A673 (cell line): Measurements from ENCODE around the gene TNNT1. TPM values are rescaled to one million over a fixed set of nuclear protein-coding genes. Genes with fewer than 3 reads are reported as not detected.

ENCODE experiments used
- BruUV-seq: library from RNA; stranded (reverse); fragments of 400-500 nt; replicated peaks from 2 replicates; lab custom pipeline; 2021; lab: Mats Ljungman, UMichigan
- CTCF ChIA-PET: fragments of 300-600 bp; sonication (Branson Sonifier 250); formaldehyde crosslinking; loops from one replicate; lab custom pipeline; 2022; ENCODE audit warnings: antibody characterized with exemption; lab: Charles Lee
- POLR2A ChIA-PET: fragments of 300-600 bp; sonication (Branson Sonifier 250); formaldehyde crosslinking; loops from one replicate; lab custom pipeline; 2022; ENCODE audit warnings: antibody characterized with exemption; ENCODE audit not compliant: low non-redundant PET; lab: Charles Lee
- DNase-seq: peaks from one replicate; pipeline ENCODE4 v3.0.0-alpha.2; 2015; ENCODE audit warnings: low spot score
- H3K27ac ChIP-seq: fragments of 200-600 bp; sonication (generic); 2 replicates; pipeline ENCODE4 v1.5.1; 2016; ENCODE audit warnings: mixed run types, low read depth, mild to moderate bottlenecking, mixed read lengths, antibody characterized with exemption, low read length; ENCODE audit not compliant: poor library complexity, severe bottlenecking
- H3K27me3 ChIP-seq: fragments of 200-600 bp; sonication (generic); replicated peaks from 2 replicates; pipeline ENCODE4 v1.6.1; 2017; ENCODE audit warnings: mixed run types, low read depth, mild to moderate bottlenecking, mixed read lengths, antibody characterized with exemption, low read length; ENCODE audit not compliant: insufficient read depth, poor library complexity
- H3K36me3 ChIP-seq: fragments of 200-600 bp; sonication (generic); 2 replicates; pipeline ENCODE4 v1.6.1; 2016; ENCODE audit warnings: mixed run types, mild to moderate bottlenecking, mixed read lengths, antibody characterized with exemption, low read length; ENCODE audit not compliant: insufficient read depth, poor library complexity, severe bottlenecking
- H3K4me1 ChIP-seq: fragments of 200-600 bp; sonication (generic); 2 replicates; pipeline ENCODE4 v1.6.1; 2017; ENCODE audit warnings: mixed run types, mild to moderate bottlenecking, mixed read lengths, antibody characterized with exemption, low read length; ENCODE audit not compliant: insufficient read depth, poor library complexity, severe bottlenecking
- H3K4me3 ChIP-seq: fragments of 200-600 bp; sonication (generic); 2 replicates; pipeline ENCODE4 v1.5.1; 2016; ENCODE audit warnings: low read depth, mixed run types, mild to moderate bottlenecking, mixed read lengths, low read length; ENCODE audit not compliant: poor library complexity, severe bottlenecking
- H3K9me3 ChIP-seq: fragments of 200-600 bp; sonication (generic); 2 replicates; pipeline ENCODE4 v1.6.1; 2016; ENCODE audit warnings: mixed run types, low read depth, mild to moderate bottlenecking, mixed read lengths, antibody characterized with exemption, low read length; ENCODE audit not compliant: poor library complexity, severe bottlenecking
- CTCF ChIP-seq: fragments of 300-800, 200-600 bp; sonication (generic); conservative IDR thresholded peaks from 2 replicates; pipeline ENCODE4 v1.5.1; 2017; ENCODE audit warnings: low read depth, mild to moderate bottlenecking, antibody characterized with exemption, low read length, moderate library complexity, mixed read lengths
- EZH2 ChIP-seq: fragments of 200-600 bp; sonication (generic); IDR thresholded peaks from 2 replicates; pipeline ENCODE4 v1.6.1; 2017; ENCODE audit warnings: borderline replicate concordance, low read depth, mild to moderate bottlenecking, mixed read lengths, antibody characterized with exemption, low read length; ENCODE audit not compliant: poor library complexity, severe bottlenecking
- intact Hi-C: fragments of 100-400 bp; cut with micrococcal nuclease; formaldehyde crosslinking; loops from one replicate; pipeline ENCODE4 v1.10.0; 2022; ENCODE audit not compliant: unreplicated experiment
- total RNA-seq: library from RNA; stranded (reverse); gene quantifications from 2 replicates; pipeline ENCODE4 v1.2.3, GENCODE V29; 2021

The TNNT1 gene
- total RNA-seq, 1 experiment from 2014 or later = 37.6 TPM

- no peak for DNase-seq
- H3K27ac ChIP-seq = no peak overlapping the region
- POLR2A ChIA-PET = no interaction called here
Measured at GRCh38 chr19:55115446-55116065, 33.5 kb downstream of the TNNT1 start.

GRCh38 chr19:55114566-55115145 lies 34.4 kb downstream of the TNNT1 start:
- no TSS peak for BruUV-seq
- H3K4me1 ChIP-seq = peaks cover 15% of the 10 kb centered on the region
- H3K27ac ChIP-seq = no peak overlapping the region
- no peaks in the 10 kb centered on the region for H3K27me3 ChIP-seq
- TF ChIP-seq EZH2 = no peak
- TF ChIP-seq CTCF = no peak
- no peaks in the 10 kb centered on the region for H3K36me3 ChIP-seq
- no peak overlapping the region for H3K4me3 ChIP-seq
- ChIA-PET CTCF (no interaction called here), POLR2A (no interaction called here)
- no peaks in the 10 kb centered on the region for H3K9me3 ChIP-seq
- intact Hi-C loops = no loop called here
- DNase-seq = no peak

More at GRCh38 chr19:55115446-55116065, 33.5 kb downstream of the TNNT1 start:
- intact Hi-C loops = no loop called here
- Histone ChIP-seq H3K4me3 (peak overlapping the region; percentile 94), H3K9me3 (no peaks in the 10 kb centered on the region), H3K27me3 (no peaks in the 10 kb centered on the region), H3K36me3 (no peaks in the 10 kb centered on the region), H3K4me1 (peaks cover 15% of the 10 kb centered on the region)
- BruUV-seq = no TSS peak
- CTCF ChIA-PET = interaction anchor here (0.9 kb wide), 1 partner anchor 27 kb away, joined by 5 read pairs; no protein-coding TSS in a partner anchor
- TF ChIP-seq EZH2 (no peak), CTCF (no peak)

GRCh38 chr19:55113570-55114039 lies 35.4 kb downstream of the TNNT1 start:
- Histone ChIP-seq H3K27me3 (no peaks in the 10 kb centered on the region), H3K36me3 (peaks cover 2% of the 10 kb centered on the region), H3K9me3 (no peaks in the 10 kb centered on the region), H3K4me3 (no peak overlapping the region), H3K4me1 (peaks cover 14% of the 10 kb centered on the region), H3K27ac (no peak overlapping the region)
- no peak for DNase-seq
- intact Hi-C loops = no loop called here
- BruUV-seq = no TSS peak
- POLR2A ChIA-PET = no interaction called here
- CTCF ChIA-PET = interaction anchor here (0.5 kb wide), 1 partner anchor 433 kb away, joined by 3 read pairs; no protein-coding TSS in a partner anchor
- no peak for TF ChIP-seq EZH2
- TF ChIP-seq CTCF = no peak
